Measurements from ENCODE around the gene TMEM182. TPM values are rescaled to one million over a fixed set of nuclear protein-coding genes. Genes with fewer than 3 reads are reported as not detected.

The TMEM182 gene
- total RNA-seq, 1 donor from 2014 or later = 2.1 TPM

DNA sequence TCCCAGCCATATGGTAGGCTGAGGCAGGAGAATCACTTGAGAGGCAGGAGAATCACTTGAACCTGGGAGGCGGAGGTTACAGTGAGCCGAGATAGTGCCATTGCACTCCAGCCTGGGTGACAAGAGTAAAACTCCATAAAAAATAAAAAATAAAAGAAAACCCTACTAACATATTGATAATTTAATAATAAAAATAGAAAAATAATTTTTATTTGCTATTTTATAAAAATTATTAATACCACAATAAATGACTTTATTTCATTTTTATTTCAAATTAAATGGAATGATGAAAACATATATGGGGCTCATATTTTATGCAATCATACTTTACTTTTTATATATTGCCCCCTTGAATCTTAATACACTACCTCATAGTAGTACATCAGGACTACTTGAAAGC is 20.4 kb downstream of the TMEM182 start:
- no peak overlapping the region for H3K27ac ChIP-seq
- ATAC-seq (no peak), DNase-seq (no peak)
- intact Hi-C loops (cut with DNase I) = no loop called here
- H3K27me3 ChIP-seq = no peaks in the 10 kb centered on the region
- no peaks in the 10 kb centered on the region for H3K36me3 ChIP-seq
- TF ChIP-seq, protein P1, sequence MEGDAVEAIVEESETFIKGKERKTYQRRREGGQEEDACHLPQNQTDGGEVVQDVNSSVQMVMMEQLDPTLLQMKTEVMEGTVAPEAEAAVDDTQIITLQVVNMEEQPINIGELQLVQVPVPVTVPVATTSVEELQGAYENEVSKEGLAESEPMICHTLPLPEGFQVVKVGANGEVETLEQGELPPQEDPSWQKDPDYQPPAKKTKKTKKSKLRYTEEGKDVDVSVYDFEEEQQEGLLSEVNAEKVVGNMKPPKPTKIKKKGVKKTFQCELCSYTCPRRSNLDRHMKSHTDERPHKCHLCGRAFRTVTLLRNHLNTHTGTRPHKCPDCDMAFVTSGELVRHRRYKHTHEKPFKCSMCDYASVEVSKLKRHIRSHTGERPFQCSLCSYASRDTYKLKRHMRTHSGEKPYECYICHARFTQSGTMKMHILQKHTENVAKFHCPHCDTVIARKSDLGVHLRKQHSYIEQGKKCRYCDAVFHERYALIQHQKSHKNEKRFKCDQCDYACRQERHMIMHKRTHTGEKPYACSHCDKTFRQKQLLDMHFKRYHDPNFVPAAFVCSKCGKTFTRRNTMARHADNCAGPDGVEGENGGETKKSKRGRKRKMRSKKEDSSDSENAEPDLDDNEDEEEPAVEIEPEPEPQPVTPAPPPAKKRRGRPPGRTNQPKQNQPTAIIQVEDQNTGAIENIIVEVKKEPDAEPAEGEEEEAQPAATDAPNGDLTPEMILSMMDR (IDR thresholded peaks at IDR 0.05) = no peak
- no peaks in the 10 kb centered on the region for H3K4me1 ChIP-seq
- no peak overlapping the region for H3K4me3 ChIP-seq
- no peaks in the 10 kb centered on the region for H3K9me3 ChIP-seq

DNA sequence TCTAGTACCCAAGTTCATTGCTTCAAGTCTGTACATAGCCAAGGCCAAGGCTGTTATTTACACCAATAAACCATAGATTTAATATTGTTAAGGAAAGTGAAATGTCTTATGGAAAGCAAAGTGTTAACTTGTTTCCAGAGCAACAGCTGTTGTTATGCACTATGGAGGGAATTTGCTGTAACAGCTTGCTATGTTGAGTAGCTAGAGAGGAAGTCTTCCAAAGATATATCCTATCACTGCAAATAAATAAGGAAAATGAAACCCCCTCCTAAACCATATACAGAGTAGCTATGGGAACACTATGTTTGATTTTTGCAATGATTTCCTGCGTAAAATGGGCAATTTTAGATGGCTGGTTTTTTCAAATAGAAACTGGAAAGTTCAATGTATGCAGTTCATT is 21.1 kb downstream of the TMEM182 start:
- no peaks in the 10 kb centered on the region for H3K9me3 ChIP-seq
- no peaks in the 10 kb centered on the region for H3K4me1 ChIP-seq
- no peak overlapping the region for H3K27ac ChIP-seq
- TF ChIP-seq, protein P1 (IDR thresholded peaks at IDR 0.05) = no peak
- H3K4me3 ChIP-seq = no peak overlapping the region
- no peaks in the 10 kb centered on the region for H3K27me3 ChIP-seq
- no peaks in the 10 kb centered on the region for H3K36me3 ChIP-seq
- ATAC-seq = no peak
- no peak for DNase-seq
- intact Hi-C loops (cut with DNase I) = no loop called here

DNA sequence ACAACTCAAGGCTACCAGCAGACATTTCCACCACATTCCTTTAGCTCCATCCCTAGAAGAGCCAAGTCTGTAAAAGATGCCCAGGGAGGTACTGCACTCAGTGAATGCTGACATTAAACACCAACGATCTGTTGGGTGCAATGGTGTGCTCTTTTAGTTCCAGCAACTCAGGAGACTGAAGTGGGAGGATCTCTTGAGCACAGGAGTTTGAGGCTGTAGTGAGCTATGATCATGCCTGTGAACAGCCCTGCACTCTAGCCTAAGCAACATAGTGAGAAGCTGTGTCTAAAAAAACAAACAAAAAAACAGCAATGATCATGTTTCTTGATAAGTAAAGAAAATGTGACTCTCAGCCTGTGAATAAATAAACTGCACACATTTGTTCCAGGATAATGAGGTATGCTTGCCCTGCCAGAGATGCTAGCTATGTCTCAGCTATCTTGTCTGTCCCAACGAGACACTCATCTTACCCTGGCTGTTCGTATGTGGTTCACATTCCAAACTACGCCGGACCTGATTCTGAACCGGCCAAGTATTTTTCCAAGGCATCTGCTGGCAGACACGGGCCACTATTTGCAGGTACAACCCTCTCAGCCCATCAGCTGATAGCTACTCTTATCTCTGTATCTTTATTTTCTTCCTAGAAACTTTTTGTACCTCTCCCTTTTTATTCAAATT is 21.8 kb downstream of the TMEM182 start:
- Histone ChIP-seq H3K27me3 (no peaks in the 10 kb centered on the region), H3K27ac (no peak overlapping the region), H3K36me3 (no peaks in the 10 kb centered on the region), H3K4me3 (no peak overlapping the region), H3K4me1 (no peaks in the 10 kb centered on the region), H3K9me3 (no peaks in the 10 kb centered on the region)
- no peak for DNase-seq
- TF ChIP-seq, protein P1 (IDR thresholded peaks at IDR 0.05) = no peak
- no peak for ATAC-seq
- intact Hi-C loops (cut with DNase I) = no loop called here

DNA sequence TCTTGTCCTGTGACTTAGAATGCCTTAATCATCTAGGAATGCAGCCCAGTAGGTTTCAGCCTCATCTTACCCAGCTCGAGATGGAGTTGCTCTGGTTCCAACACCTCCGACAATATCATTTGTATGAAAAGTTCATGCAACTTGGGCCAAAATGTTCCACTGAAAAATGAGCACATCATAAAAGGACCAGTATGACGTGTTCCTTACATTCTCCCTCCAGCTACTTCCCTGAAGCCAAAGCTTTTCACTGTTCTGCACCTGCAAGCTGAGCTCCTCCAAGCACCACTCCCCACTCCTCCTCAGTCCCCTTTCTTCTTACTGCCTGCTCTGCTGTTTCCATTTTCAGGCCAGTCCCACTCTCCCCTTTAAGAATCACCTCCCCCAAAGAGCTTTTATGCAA is 23.1 kb downstream of the TMEM182 start:
- Histone ChIP-seq H3K27ac (no peak overlapping the region), H3K36me3 (no peaks in the 10 kb centered on the region), H3K9me3 (no peaks in the 10 kb centered on the region), H3K4me1 (no peaks in the 10 kb centered on the region), H3K27me3 (no peaks in the 10 kb centered on the region), H3K4me3 (no peak overlapping the region)
- TF ChIP-seq, protein P1 (IDR thresholded peaks at IDR 0.05) = no peak
- no peak for DNase-seq
- no peak for ATAC-seq
- intact Hi-C loops (cut with DNase I) = no loop called here

DNA sequence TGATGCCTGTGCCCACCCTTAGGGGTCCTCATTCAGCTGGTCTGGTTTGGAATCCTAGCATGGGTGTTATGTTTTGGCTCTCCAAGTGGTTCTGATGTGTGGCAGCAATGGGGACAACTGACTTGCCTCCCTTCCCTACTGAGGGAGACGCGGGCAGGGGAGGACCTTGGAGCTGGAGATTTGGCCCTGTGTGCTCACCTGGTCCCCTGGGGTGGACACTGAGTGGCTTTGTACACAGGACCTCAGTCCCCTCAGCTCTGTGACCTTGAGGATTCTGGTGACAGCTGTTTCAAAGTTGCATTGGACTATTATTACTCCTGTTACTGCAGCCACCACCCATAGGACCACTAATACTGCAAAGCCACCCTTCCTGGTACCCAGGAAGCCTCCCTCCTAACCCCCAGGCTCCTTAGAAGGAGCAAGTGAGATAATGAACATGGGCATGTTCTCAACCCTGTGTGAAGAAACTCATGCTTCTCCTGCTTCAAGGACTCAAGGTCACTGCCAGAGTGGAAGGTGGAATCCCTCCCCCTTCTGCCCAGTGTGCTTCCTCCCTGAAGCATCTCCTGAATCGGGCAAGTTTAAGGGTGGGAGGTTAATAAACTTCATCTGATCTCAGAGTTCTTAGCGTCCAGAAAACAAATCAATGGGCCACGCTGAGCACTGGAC is 26.5 kb downstream of the TMEM182 start:
- TF ChIP-seq, protein P1 (IDR thresholded peaks at IDR 0.05) = no peak
- no peak for DNase-seq
- Histone ChIP-seq H3K4me3 (no peak overlapping the region), H3K4me1 (no peaks in the 10 kb centered on the region), H3K9me3 (no peaks in the 10 kb centered on the region), H3K27ac (no peak overlapping the region), H3K27me3 (no peaks in the 10 kb centered on the region), H3K36me3 (no peaks in the 10 kb centered on the region)
- peak; percentile 12 for ATAC-seq
- intact Hi-C loops (cut with DNase I) = no loop called here
